Gastroesophageal sphincter (tissue), 4 donors: Measurements from ENCODE around the gene GTF2B. TPM values are rescaled to one million over a fixed set of nuclear protein-coding genes. Genes with fewer than 3 reads are reported as not detected.
"Not testable (repeated sequence)": the region's sequence is repeated elsewhere in the genome, so short reads cannot be mapped to it uniquely, and the experiment has no call there.

ENCODE experiments used
- ATAC-seq: fragments of 150-250 bp; one replicate; pipeline ENCODE4 v1.9.1; 2016; ENCODE audit warnings: mild to moderate bottlenecking, moderate library complexity
- H3K27ac ChIP-seq, 4 donors: fragments of 200-600 bp; sonication (generic) in 3 of 4; 1 replicate in 3 of 4; 2 replicates in 1 of 4; pipeline ENCODE4 v1.5.1; 2016 to 2019
- H3K27me3 ChIP-seq: fragments of 200-600 bp; sonication (generic); one replicate; pipeline ENCODE4 v1.5.1; 2019
- H3K36me3 ChIP-seq, 2 donors: fragments of 200-600 bp; sonication (generic); one replicate each; pipeline ENCODE4 v1.5.1; 2019; ENCODE audit warnings: control low read depth in 1 of 2
- H3K4me1 ChIP-seq, 3 donors: fragments of 200-600 bp; sonication (generic); 1 replicate in 2 of 3; 2 replicates in 1 of 3; pipeline ENCODE4 v1.5.1; 2016 to 2019; ENCODE audit warnings: control low read depth in 2 of 3
- H3K4me3 ChIP-seq, 2 donors: fragments of 200-600 bp; sonication (generic); one replicate each; pipeline ENCODE4 v1.5.1; 2019; ENCODE audit warnings: mild to moderate bottlenecking in 1 of 2, moderate library complexity in 1 of 2
- H3K9me3 ChIP-seq, 3 donors: fragments of 200-600 bp; sonication (generic); one replicate each; pipeline ENCODE4 v1.5.1; 2017 to 2019; ENCODE audit warnings: control low read depth in 2 of 3
- CTCF ChIP-seq, 4 experiments: fragments of 200-600 bp in 2 of 4; fragments of 450-650 bp in 2 of 4; sonication (generic) in 1 of 4; IDR thresholded peaks; one replicate each; pipeline ENCODE4 v1.5.1; 2017 to 2019; ENCODE audit warnings: antibody characterized with exemption in 4 of 4, mild to moderate bottlenecking in 2 of 4, moderate library complexity in 2 of 4
- EP300 ChIP-seq: sonication (generic); formaldehyde crosslinking; IDR thresholded peaks from one replicate; pipeline ENCODE4 v1.6.1; 2017; ENCODE audit warnings: antibody characterized with exemption, mild to moderate bottlenecking
- POLR2A ChIP-seq, 2 donors: fragments of 450-650 bp; IDR thresholded peaks; one replicate each; pipeline ENCODE4 v1.6.1; 2017; ENCODE audit warnings: antibody characterized with exemption in 2 of 2, mild to moderate bottlenecking in 2 of 2, moderate library complexity in 1 of 2
- POLR2AphosphoS5 ChIP-seq: sonication (generic); formaldehyde crosslinking; IDR thresholded peaks from one replicate; pipeline ENCODE4 v1.6.1; 2017; ENCODE audit warnings: antibody characterized with exemption
- WGBS, 2 donors: methylation state at CpG; one replicate each; pipeline ENCODE4 v1.1.5; 2018; ENCODE audit warnings: low coverage in 1 of 2; 5-methylcytosine and 5-hydroxymethylcytosine counted together
- total RNA-seq, 4 donors: library from RNA; depleted of rRNA; stranded (reverse); fragments of >200 nt; gene quantifications; one replicate each; pipeline ENCODE4 v1.1.0, GENCODE V29; 2016

GTF2B gene
- total RNA-seq, 4 donors from 2014 or later, result 27.0 to 42.6 (median 33.2) TPM

- no peaks in the 10 kb centered on the region for H3K4me1 ChIP-seq
- peaks cover 0 to 40% of the 10 kb centered on the region in 2 donors for H3K36me3 ChIP-seq
- no peak overlapping the region for H3K27ac ChIP-seq
- TF ChIP-seq POLR2A (IDR thresholded peaks at IDR 0.05), result no peak
- TF ChIP-seq POLR2AphosphoS5, result no peak
- no peaks in the 10 kb centered on the region for H3K27me3 ChIP-seq
- no peak overlapping the region for H3K4me3 ChIP-seq
- ATAC-seq, result no peak
- peaks cover 0 to 32% (median 0%) of the 10 kb centered on the region in 3 donors for H3K9me3 ChIP-seq
- 89 to 100% methylated on average over 2 to 3 of the region's 3 CpGs for WGBS, 2 donors
These were observed 26.1 kb upstream of the GTF2B start for GRCh38 chr1:88917321-88918025.

GRCh38 chr1:88916883-88917282 lies 25.5 kb upstream of the GTF2B start:
- H3K27me3 ChIP-seq, result no peaks in the 10 kb centered on the region
- no peaks in the 10 kb centered on the region for H3K4me1 ChIP-seq
- no peak for ATAC-seq

GRCh38 chr1:88911800-88912199 lies 20.4 kb upstream of the GTF2B start:
- not testable (repeated sequence) for H3K4me1 ChIP-seq, H3K9me3 ChIP-seq, ATAC-seq, H3K4me3 ChIP-seq, H3K27ac ChIP-seq, H3K27me3 ChIP-seq, H3K36me3 ChIP-seq
- 85% methylated on average over 7 to 9 of the region's 9 CpGs for WGBS, 2 donors

More at GRCh38 chr1:88916883-88917282, 25.5 kb upstream of the GTF2B start:
- TF ChIP-seq EP300, result no peak
- no peak for TF ChIP-seq POLR2A (IDR thresholded peaks at IDR 0.05)
- TF ChIP-seq CTCF (IDR thresholded peaks at IDR 0.05), result no peak
- no peak for TF ChIP-seq POLR2AphosphoS5
- Histone ChIP-seq H3K27ac (no peak overlapping the region), H3K36me3 (peaks cover 0 to 35% of the 10 kb centered on the region in 2 donors), H3K4me3 (no peak overlapping the region), H3K9me3 (peaks cover 0 to 32% (median 0%) of the 10 kb centered on the region in 3 donors)
- WGBS, 2 donors, result 0 to 80% methylated on average over 1 of the region's 1 CpG

GRCh38 chr1:88911161-88911560 lies 19.8 kb upstream of the GTF2B start:
- H3K36me3 ChIP-seq, result no peaks in the 10 kb centered on the region
- no peak for ATAC-seq
- H3K4me1 ChIP-seq, result no peaks in the 10 kb centered on the region
- no peak overlapping the region for H3K4me3 ChIP-seq
- WGBS, 2 donors, result 78 to 80% methylated on average over 9 of the region's 9 CpGs
- H3K27ac ChIP-seq, result no peak overlapping the region
- TF ChIP-seq CTCF (IDR thresholded peaks at IDR 0.05) (no peak), EP300 (no peak), POLR2A (IDR thresholded peaks at IDR 0.05) (no peak)
- H3K9me3 ChIP-seq, result no peaks in the 10 kb centered on the region
- H3K27me3 ChIP-seq, result no peaks in the 10 kb centered on the region

GRCh38 chr1:88910401-88910800 lies 19.0 kb upstream of the GTF2B start:
- TF ChIP-seq EP300 (no peak), POLR2A (IDR thresholded peaks at IDR 0.05) (no peak), CTCF (IDR thresholded peaks at IDR 0.05) (no peak), POLR2AphosphoS5 (no peak)
- Histone ChIP-seq H3K4me1 (no peaks in the 10 kb centered on the region), H3K27me3 (no peaks in the 10 kb centered on the region), H3K27ac (no peak overlapping the region), H3K36me3 (no peaks in the 10 kb centered on the region), H3K4me3 (no peak overlapping the region), H3K9me3 (no peaks in the 10 kb centered on the region)
- ATAC-seq, result no peak
- WGBS, 2 donors, result 83 to 86% methylated on average over 1 of the region's 1 CpG

GRCh38 chr1:88900883-88901282 lies 9.5 kb upstream of the GTF2B start:
- Histone ChIP-seq H3K4me3 (no peak overlapping the region), H3K4me1 (no peaks in the 10 kb centered on the region), H3K27ac (no peak overlapping the region), H3K36me3 (no peaks in the 10 kb centered on the region), H3K27me3 (no peaks in the 10 kb centered on the region), H3K9me3 (no peaks in the 10 kb centered on the region)
- ATAC-seq, result no peak
- no peak for TF ChIP-seq POLR2AphosphoS5
- TF ChIP-seq POLR2A (IDR thresholded peaks at IDR 0.05), result no peak
- TF ChIP-seq CTCF (IDR thresholded peaks at IDR 0.05), result no peak
- TF ChIP-seq EP300, result no peak
- 95 to 96% methylated on average over 3 to 4 of the region's 4 CpGs for WGBS, 2 donors
